Stimulated activated CD8-positive, alpha-beta memory T cell treated with anti-CD3 and anti-CD28 coated beads, Interleukin-15, amount 100 ng/mL, for 48 hours (primary cell): ENCODE measurements around the gene EEPD1.

Source experiments
- DNase-seq, 2 donors: peaks; one replicate each; pipeline ENCODE4 v3.0.0-alpha.2; 2020; ENCODE audit warnings: low read depth in 2 of 2

The EEPD1 gene

GRCh38 chr7:36299223-36299774, 146.2 kb downstream of the EEPD1 start:
- no peak for DNase-seq

GRCh38 chr7:36299823-36300341, 146.8 kb downstream of the EEPD1 start:
- no peak for DNase-seq

GRCh38 chr7:36300696-36301350, 147.8 kb downstream of the EEPD1 start:
- no peak for DNase-seq

- no peak for DNase-seq
Measured at GRCh38 chr7:36301914-36302771, 149.1 kb downstream of the EEPD1 start.

GRCh38 chr7:36303202-36304098, 150.4 kb downstream of the EEPD1 start:
- DNase-seq, result no peak

GRCh38 chr7:36304099-36304425, 151.0 kb downstream of the EEPD1 start:
- no peak for DNase-seq

GRCh38 chr7:36305226-36305625, 152.2 kb downstream of the EEPD1 start:
- no peak for DNase-seq

GRCh38 chr7:36305648-36306047, 152.6 kb downstream of the EEPD1 start:
- DNase-seq, result no peak

GRCh38 chr7:36306222-36306621, 153.2 kb downstream of the EEPD1 start:
- DNase-seq, result no peak

GRCh38 chr7:36306722-36307121, 153.7 kb downstream of the EEPD1 start:
- DNase-seq, result no peak

GRCh38 chr7:36308031-36308430, 155.0 kb downstream of the EEPD1 start:
- DNase-seq, result no peak

GRCh38 chr7:36309301-36309700, 156.2 kb downstream of the EEPD1 start:
- DNase-seq, result no peak

- DNase-seq, result no peak
Measured at GRCh38 chr7:36309716-36310115, 156.7 kb downstream of the EEPD1 start.

- DNase-seq, result no peak
Measured at GRCh38 chr7:36310897-36311296, 157.8 kb downstream of the EEPD1 start.

- DNase-seq, result no peak
Measured at GRCh38 chr7:36311539-36311938, 158.5 kb downstream of the EEPD1 start.

- no peak for DNase-seq
Measured at GRCh38 chr7:36312064-36312914, 159.2 kb downstream of the EEPD1 start.

GRCh38 chr7:36312915-36313334, 159.9 kb downstream of the EEPD1 start:
- DNase-seq, result no peak

GRCh38 chr7:36313607-36314006, 160.6 kb downstream of the EEPD1 start:
- DNase-seq, result no peak

- no peak for DNase-seq
Measured at GRCh38 chr7:36314491-36314890, 161.4 kb downstream of the EEPD1 start.

- DNase-seq, result no peak
Measured at GRCh38 chr7:36315309-36315944, 162.4 kb downstream of the EEPD1 start.
